Peyer's patch (tissue), 4 donors: ENCODE data around the gene TRIM17.

Source experiments
- POLR2A ChIP-seq, 2 donors: fragments of 450-650 bp; IDR thresholded peaks; one replicate each; pipeline ENCODE4 v1.5.1; 2017; ENCODE audit warnings: antibody characterized with exemption in 2 of 2, mild to moderate bottlenecking in 2 of 2, moderate library complexity in 2 of 2
- TF ChIP-seq, protein P1 (sequence below), 6 experiments: fragments of 450-650 bp in 4 of 6; fragments of 200-600 bp in 2 of 6; sonication (generic) in 1 of 6; IDR thresholded peaks; one replicate each; pipeline ENCODE4 v1.5.1; 2017 to 2019; ENCODE audit warnings: antibody characterized with exemption in 6 of 6, mild to moderate bottlenecking in 3 of 6, moderate library complexity in 1 of 6

DNA sequence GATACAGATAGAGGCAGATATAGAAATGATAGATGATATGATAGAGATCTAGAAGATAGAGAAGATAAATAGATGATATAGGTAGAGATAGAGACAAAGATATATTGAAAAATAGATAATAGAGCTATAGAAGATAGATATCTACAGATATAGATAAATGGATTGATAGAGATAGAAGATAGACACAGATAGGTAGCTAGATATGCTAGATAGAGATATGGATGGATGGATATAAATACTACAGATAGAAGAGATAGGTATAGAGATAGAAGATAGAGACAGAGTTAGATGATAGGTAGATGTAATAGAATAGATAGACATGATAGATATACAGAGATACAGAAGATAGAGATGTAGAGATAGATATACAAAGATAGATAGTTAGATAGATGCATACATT lies 31.4 kb downstream of the TRIM17 start:
- TF ChIP-seq, protein P1, sequence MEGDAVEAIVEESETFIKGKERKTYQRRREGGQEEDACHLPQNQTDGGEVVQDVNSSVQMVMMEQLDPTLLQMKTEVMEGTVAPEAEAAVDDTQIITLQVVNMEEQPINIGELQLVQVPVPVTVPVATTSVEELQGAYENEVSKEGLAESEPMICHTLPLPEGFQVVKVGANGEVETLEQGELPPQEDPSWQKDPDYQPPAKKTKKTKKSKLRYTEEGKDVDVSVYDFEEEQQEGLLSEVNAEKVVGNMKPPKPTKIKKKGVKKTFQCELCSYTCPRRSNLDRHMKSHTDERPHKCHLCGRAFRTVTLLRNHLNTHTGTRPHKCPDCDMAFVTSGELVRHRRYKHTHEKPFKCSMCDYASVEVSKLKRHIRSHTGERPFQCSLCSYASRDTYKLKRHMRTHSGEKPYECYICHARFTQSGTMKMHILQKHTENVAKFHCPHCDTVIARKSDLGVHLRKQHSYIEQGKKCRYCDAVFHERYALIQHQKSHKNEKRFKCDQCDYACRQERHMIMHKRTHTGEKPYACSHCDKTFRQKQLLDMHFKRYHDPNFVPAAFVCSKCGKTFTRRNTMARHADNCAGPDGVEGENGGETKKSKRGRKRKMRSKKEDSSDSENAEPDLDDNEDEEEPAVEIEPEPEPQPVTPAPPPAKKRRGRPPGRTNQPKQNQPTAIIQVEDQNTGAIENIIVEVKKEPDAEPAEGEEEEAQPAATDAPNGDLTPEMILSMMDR (IDR thresholded peaks at IDR 0.05): no peak
- no peak for TF ChIP-seq POLR2A (IDR thresholded peaks at IDR 0.05)
